Spinal cord (tissue), 10 donors: Measurements from ENCODE around the gene SPEG. TPM values are rescaled to one million over a fixed set of nuclear protein-coding genes. Genes with fewer than 3 reads are reported as not detected.
A peak's percentile ranks its signal among the peaks of the same experiment; 100 is the strongest.

Experiments used
- DNase-seq, 6 donors: peaks; one replicate each; pipeline versions ENCODE4 v3.0.0 to v3.0.0-alpha.2; 2013 to 2015; ENCODE audit warnings: low spot score in 6 of 6, low read depth in 4 of 6
- H3K27ac ChIP-seq: one replicate; pipeline ENCODE4 v1.5.1; 2013; ENCODE audit warnings: low read depth, low read length, control low read depth
- H3K27me3 ChIP-seq: one replicate; pipeline ENCODE4 v1.6.1; 2013; ENCODE audit warnings: low read length; ENCODE audit not compliant: control insufficient read depth, insufficient read depth
- H3K36me3 ChIP-seq: one replicate; pipeline ENCODE4 v1.6.1; 2013; ENCODE audit warnings: low read length; ENCODE audit not compliant: control insufficient read depth, insufficient read depth
- H3K4me1 ChIP-seq: one replicate; pipeline ENCODE4 v1.6.1; 2013; ENCODE audit warnings: low read length; ENCODE audit not compliant: control insufficient read depth, insufficient read depth
- H3K4me3 ChIP-seq: one replicate; pipeline ENCODE4 v1.5.1; 2013; ENCODE audit warnings: low read depth, low read length, control low read depth
- H3K9me3 ChIP-seq: one replicate; pipeline ENCODE4 v1.6.1; 2013; ENCODE audit warnings: low read length; ENCODE audit not compliant: control insufficient read depth, insufficient read depth
- WGBS: methylation state at CpG from one replicate; pipeline ENCODE4 v1.1.5; 2013; ENCODE audit warnings: missing lambda C conversion rate; ENCODE audit not compliant: insufficient coverage; 5-methylcytosine and 5-hydroxymethylcytosine counted together
- long read RNA-seq, 4 donors: transcript quantifications; one replicate each; lab custom pipeline, GENCODE V29; 2026
- polyA plus RNA-seq, 2 donors: library from polyadenylated mRNA; unstranded; fragments of 120-200 nt; gene quantifications; one replicate each; pipeline ENCODE4 v1.2.1, GENCODE V29; 2013; ENCODE audit not compliant: insufficient read length in 2 of 2
- total RNA-seq, 2 donors: library from RNA; depleted of rRNA in 1 of 2; stranded (reverse); fragments of 120-200 nt in 1 of 2; fragments of >200 nt in 1 of 2; gene quantifications; one replicate each; pipeline versions ENCODE4 v1.2.3 to v1.2.4, GENCODE V29; 2013 to 2014
- donor health status: healthy.

SPEG gene
- total RNA-seq (10 to 100 TPM; 12.2 to 20.8 TPM), polyA plus RNA-seq (10 to 100 TPM; 71.1 to 84.2 TPM)
- long read RNA-seq, donor 1, partial matches to known transcripts, result 47 of 50 reads
- long read RNA-seq, donor 1, other reads (novel, unspliced or antisense), result 0 of 50 reads
- long read RNA-seq, donor 2, partial matches to known transcripts, result 0 of 3 reads
- long read RNA-seq, donor 2, other reads (novel, unspliced or antisense), result 0 of 3 reads
- long read RNA-seq, donor 3, partial matches to known transcripts, result 0 of 2 reads
- long read RNA-seq, donor 3, other reads (novel, unspliced or antisense), result 0 of 2 reads
- long read RNA-seq, donor 4, partial matches to known transcripts, result 0 of 3 reads
- long read RNA-seq, donor 4, other reads (novel, unspliced or antisense), result 0 of 3 reads

DNA sequence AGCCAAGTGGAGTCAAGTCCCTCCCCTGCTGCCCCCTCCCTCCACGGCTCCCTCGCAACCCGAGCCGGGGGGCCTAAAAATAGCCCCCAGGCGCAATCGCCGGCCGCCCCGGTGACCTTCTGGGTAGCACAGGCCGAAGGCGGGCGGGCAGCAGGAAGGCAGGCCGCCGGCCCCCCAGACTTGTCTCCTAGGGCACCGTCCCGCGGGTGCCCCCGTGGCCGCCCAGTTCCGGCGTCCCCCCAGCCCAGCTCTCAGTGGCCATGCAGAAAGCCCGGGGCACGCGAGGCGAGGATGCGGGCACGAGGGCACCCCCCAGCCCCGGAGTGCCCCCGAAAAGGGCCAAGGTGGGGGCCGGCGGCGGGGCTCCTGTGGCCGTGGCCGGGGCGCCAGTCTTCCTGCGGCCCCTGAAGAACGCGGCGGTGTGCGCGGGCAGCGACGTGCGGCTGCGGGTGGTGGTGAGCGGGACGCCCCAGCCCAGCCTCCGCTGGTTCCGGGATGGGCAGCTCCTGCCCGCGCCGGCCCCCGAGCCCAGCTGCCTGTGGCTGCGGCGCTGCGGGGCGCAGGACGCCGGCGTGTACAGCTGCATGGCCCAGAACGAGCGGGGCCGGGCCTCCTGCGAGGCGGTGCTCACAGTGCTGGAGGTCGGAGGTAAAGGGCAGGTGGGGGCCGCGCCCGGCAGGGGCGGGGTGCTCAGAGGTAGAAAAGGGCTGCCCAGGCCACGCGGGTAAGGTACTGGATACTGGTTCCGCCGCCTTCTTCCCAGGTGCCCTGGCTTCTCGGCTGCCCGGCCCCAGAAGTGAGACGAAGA lies at the start of gene SPEG:
Gene SPEG (plus strand): TSS at position 126 of the 808 bp plus-strand sequence. CDS start 135 bp downstream, at position 261.
- Histone ChIP-seq H3K9me3 (no peaks in the 10 kb centered on the region), H3K36me3 (no peaks in the 10 kb centered on the region), H3K4me3 (no peak within 1 kb of the TSS), H3K4me1 (peaks cover 20% of the 10 kb centered on the region), H3K27me3 (peaks cover 27% of the 10 kb centered on the region), H3K27ac (no peak within 1 kb of the TSS)
- DNase-seq, result peak in 1 of 6 donors; percentile 20
- 9% methylated on average over 73 of the region's 77 CpGs for WGBS

DNA sequence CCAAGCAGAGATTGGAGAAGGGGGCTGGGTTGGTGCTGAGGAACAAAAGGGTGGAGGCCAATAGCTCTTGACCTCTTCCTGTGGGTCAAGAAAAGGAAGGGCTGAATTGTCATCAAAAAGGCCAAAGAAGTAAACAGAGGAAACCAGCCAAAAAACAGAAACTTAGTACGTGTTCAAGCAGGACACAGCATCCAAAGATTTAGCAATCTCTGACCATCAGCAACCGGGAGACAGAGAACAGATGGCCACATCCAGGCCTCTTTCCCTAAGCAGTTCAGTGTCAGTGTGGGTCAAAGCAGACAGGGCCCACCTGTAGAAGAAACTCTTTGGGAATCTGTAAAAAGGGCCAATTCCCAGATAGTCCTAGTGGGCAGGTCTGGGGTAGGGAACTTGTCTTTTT lies 49.8 kb upstream of the SPEG start:
- H3K4me3 ChIP-seq, result no peak overlapping the region
- no peak overlapping the region for H3K27ac ChIP-seq
- peaks cover 20% of the 10 kb centered on the region for H3K4me1 ChIP-seq
- no peaks in the 10 kb centered on the region for H3K27me3 ChIP-seq
- WGBS, result 85% methylated on average over 2 of the region's 2 CpGs
- H3K9me3 ChIP-seq, result no peaks in the 10 kb centered on the region
- DNase-seq, result no peak
- peaks cover 50% of the 10 kb centered on the region for H3K36me3 ChIP-seq

DNA sequence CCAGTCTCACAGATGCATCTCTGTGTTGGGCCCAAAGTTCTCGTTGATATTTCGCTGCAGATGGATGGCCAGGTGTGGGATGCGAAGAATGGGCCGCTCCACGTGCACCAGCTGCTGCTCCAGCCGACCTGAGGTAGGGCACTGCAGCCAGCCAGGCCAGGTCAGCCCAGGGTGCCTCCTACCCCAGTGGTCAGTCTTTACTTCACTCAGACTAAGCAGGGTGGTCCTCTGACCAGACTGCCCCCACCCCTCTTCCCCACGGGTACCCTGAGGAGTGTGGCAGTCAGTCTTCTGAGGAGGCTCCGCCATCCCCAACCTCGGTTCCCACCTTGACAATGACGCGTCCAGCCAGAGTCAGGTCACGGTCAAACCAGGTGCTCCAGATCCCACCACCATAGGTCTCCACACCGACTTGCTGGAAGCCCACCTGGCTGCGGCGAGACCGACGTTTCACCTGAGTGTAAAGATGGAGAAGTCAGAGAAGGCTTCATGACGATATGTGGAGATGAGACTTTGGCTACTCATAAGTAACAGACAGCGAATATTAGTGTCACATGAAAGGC lies 48.6 kb upstream of the SPEG start:
- Histone ChIP-seq H3K27ac (no peak overlapping the region), H3K4me1 (peaks cover 20% of the 10 kb centered on the region), H3K36me3 (peaks cover 46% of the 10 kb centered on the region), H3K4me3 (no peak overlapping the region), H3K9me3 (no peaks in the 10 kb centered on the region), H3K27me3 (no peaks in the 10 kb centered on the region)
- WGBS, result 98% methylated on average over 17 of the region's 19 CpGs
- DNase-seq, result no peak

DNA sequence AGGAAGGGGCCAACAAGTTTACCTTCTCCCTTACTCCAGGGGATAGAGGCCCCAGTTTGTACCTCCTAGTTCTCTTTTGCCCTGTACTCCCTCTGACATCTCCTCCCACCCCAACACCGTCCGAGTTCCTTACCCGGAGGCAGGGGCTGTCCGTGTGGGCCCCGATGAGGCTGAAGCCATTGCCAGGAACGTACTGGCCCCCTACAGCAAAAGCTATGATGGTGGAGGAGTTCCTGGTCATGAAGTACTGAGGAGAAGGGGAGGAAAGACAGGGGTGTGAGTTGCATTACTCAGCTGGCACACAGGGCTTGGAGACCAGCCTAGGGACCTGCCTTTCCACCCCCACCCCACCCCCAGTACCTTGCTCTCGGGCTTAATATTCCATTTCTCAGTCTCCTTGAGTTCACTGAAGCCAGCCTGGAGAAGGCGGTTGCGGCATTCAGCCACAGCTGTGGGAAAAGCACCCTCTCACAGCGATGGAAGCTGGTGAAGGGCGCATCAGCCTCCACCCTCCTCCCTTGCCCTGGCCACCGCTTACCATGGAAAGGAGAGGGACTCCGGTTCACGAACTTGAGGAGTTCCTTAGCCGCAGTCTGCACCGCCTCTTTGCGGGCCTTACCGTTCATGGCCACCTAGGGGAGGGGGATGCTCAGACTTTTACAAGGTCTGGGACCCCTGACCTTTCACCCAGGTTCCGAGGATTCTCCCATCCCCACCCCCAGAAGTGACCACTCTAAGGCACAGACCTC lies 47.9 kb upstream of the SPEG start:
- H3K36me3 ChIP-seq, result peaks cover 39% of the 10 kb centered on the region
- peaks cover 20% of the 10 kb centered on the region for H3K4me1 ChIP-seq
- H3K4me3 ChIP-seq, result peak overlapping the region; percentile 82
- WGBS, result 23% methylated on average over 13 of the region's 19 CpGs
- H3K27me3 ChIP-seq, result no peaks in the 10 kb centered on the region
- H3K27ac ChIP-seq, result peak overlapping the region; percentile 92
- DNase-seq, result no peak
- H3K9me3 ChIP-seq, result no peaks in the 10 kb centered on the region

DNA sequence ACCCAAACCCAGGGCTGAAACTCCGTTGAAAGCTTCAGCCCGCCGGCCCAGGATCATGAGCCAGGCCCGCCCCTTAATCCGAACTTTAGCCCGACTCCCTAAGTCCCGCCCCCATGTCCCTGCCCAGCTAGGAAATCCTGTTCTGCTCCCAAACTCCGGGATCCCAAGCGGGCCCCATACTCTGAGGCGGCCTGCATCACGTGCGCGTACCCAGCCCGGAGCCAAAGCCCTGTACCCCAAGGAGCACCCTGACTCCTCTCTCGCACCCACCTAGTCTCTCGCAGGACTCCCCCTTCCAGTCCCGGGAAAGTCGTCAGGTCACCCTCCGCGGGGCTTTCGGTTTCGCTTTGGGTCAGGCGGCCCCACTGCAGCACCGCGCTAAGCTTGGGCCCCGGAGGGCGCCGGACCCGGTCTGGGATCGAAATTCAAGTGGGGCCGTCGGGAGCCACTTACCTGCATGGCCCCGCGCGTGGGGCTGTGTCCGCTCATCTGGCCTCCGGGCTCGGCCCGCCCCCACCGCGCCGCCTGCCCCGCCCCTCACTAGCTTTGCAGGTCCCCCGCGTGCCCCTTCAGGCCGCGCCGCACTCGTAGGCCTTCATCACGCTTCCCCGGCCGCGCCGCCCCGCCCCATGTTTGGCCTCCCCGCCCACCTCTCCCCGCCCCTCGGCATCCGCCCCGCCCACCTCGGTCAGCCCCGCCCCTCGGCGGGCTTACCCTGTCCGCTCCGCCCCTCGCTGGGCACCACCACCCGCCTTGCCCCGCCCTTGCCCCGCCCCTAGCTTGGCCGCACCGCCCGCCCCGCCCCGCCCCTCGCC lies 47.1 kb upstream of the SPEG start, which contains the start of gene DNPEP:
Gene DNPEP (minus strand): TSS at position 607 of the 815 bp plus-strand sequence. CDS start 118 bp downstream, at position 489.
- Histone ChIP-seq H3K27ac (peak within 1 kb of the TSS; percentile 92), H3K4me1 (peaks cover 20% of the 10 kb centered on the region), H3K9me3 (no peaks in the 10 kb centered on the region), H3K36me3 (peaks cover 31% of the 10 kb centered on the region), H3K4me3 (peak within 1 kb of the TSS; percentile 82), H3K27me3 (no peaks in the 10 kb centered on the region)
- 0% methylated on average over 47 of the region's 76 CpGs for WGBS
- peak in 5 of 6 donors; percentile 73 to 96 (median 78) for DNase-seq

DNA sequence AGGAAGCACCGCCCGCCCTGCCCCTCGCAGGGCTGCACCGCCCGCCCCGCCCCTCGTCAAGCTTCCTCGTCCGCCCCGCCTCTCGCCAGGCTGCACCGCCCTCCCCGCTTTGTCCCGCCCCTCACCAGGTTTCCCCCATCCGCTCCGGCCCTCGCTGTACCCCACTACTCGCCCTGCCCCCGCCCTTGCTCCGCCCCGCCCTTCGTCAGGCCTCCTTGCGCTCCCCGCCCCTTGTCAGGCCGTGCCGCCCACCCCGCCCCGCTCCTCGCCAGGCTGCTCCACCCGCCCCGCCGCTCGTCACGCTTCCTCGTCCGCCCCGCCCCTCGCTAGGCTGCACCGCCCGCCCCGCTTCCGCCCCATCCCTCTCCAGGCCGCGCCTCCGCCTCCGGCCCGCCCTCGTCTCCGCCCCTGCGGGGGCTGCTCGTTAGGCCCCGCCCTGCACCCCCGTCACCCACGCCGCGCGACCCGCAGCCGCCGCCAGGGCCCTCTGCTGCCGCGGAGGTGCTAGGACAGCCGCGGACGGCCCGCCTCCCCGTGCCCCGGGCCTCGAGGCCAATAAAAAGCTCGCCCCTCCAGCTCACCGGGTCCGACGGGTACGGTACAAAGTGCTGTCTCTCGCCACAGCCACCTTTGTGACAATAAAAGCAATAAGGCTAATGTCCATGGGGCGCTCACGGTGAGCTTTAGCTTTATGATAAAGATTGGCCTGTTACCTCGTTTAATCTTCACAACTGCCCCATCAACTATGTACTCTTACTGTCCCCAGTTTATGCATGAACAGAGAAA lies 46.3 kb upstream of the SPEG start:
- WGBS, result under 1% methylated on average over 60 of the region's 78 CpGs
- DNase-seq, result peak in 5 of 6 donors; percentile 85 to 99 (median 92)
- H3K27ac ChIP-seq, result peak overlapping the region; percentile 75

DNA sequence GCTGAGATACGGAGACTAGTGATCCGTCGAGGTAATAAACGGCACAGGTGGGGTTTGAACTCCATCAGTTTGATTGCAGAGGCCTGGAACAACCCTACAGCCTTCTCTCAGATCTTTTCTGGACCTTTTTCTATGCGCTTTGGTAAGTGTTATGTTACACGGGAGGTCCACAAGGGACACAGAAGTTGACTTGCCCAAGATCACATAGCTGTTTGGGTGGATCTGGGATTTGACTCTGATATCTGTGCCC lies 45.8 kb upstream of the SPEG start:
- peak overlapping the region; percentile 75 for H3K27ac ChIP-seq
- no peaks in the 10 kb centered on the region for H3K9me3 ChIP-seq
- H3K27me3 ChIP-seq, result no peaks in the 10 kb centered on the region
- no peak for DNase-seq
- peak overlapping the region; percentile 24 for H3K4me3 ChIP-seq
- H3K36me3 ChIP-seq, result peaks cover 22% of the 10 kb centered on the region
- WGBS, result no CpG with 5 or more reads among the region's 6 CpGs
- peaks cover 20% of the 10 kb centered on the region for H3K4me1 ChIP-seq

More for the DNA sequence above, 46.3 kb upstream of the SPEG start:
- peaks cover 24% of the 10 kb centered on the region for H3K36me3 ChIP-seq
- no peaks in the 10 kb centered on the region for H3K9me3 ChIP-seq
- H3K27me3 ChIP-seq, result no peaks in the 10 kb centered on the region
- peak overlapping the region; percentile 24 for H3K4me3 ChIP-seq
- H3K4me1 ChIP-seq, result peaks cover 20% of the 10 kb centered on the region

DNA sequence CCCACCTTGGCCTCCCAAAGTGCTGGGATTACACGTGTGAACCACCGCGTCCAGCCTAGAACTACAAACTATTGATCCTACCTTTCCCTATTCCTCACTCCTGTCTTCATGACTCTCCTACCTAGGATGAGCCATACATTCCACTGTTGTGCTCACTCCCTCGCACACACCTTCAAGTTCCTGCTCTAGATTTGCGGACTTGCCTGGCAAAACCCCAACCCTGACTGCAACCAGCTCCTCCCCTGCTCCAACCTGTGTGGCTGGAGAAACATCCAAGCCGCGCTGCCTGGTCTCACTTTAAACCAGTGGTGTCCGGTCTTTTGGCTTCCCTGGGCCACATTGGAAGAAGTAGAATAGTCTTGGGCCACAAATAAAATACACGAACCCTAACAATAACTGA lies 41.9 kb upstream of the SPEG start:
- no peak for DNase-seq
- 98% methylated on average over 5 of the region's 9 CpGs for WGBS
- Histone ChIP-seq H3K27me3 (no peaks in the 10 kb centered on the region), H3K4me1 (no peaks in the 10 kb centered on the region), H3K4me3 (no peak overlapping the region), H3K36me3 (no peaks in the 10 kb centered on the region), H3K9me3 (no peaks in the 10 kb centered on the region), H3K27ac (no peak overlapping the region)
